ENCODE results near the gene KLF11.
"Not testable (repeated sequence)": the region's sequence is repeated elsewhere in the genome, so short reads cannot be mapped to it uniquely, and the experiment has no call there.

KLF11 gene

GRCh38 chr2:10009811-10010781 lies 33.3 kb upstream of the KLF11 start:
- no peak for DNase-seq (ENCODE audit: low read depth)

GRCh38 chr2:10010861-10011605 lies 32.3 kb upstream of the KLF11 start:
- not testable (repeated sequence) for DNase-seq (ENCODE audit: low read depth)

DNA sequence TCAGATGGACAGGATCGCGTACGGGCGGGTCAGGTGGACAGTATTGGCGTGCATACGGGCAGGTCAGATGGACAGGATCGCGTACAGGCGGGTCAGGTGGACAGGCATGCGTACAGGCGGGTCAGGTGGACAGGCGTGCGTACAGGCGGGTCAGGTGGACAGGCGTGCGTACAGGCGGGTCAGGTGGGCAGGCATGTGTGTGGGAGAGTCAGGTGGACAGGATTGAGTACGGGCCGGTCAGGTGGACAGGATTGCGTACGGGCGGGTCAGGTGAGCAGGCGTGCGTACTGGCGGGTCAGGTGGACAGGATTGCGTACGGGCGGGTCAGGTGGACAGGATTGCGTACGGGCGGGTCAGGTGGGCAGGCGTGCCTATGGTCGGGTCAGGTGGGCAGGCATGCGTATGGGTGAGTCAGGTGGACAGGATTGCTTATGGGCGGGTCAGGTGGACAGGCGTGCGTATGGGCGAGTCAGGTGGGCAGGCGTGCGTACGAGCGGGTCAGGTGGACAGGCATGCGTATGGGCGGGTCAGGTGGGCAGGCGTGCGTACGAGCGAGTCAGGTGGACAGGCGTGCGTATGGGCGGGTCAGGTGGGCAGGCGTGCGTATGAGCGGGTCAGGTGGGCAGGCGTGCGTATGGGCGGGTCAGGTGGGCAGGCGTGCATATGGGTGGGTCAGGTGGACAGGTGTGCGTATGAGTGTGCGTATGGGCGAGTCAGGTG lies 31.6 kb upstream of the KLF11 start:
- not testable (repeated sequence) for DNase-seq (ENCODE audit: low read depth)

DNA sequence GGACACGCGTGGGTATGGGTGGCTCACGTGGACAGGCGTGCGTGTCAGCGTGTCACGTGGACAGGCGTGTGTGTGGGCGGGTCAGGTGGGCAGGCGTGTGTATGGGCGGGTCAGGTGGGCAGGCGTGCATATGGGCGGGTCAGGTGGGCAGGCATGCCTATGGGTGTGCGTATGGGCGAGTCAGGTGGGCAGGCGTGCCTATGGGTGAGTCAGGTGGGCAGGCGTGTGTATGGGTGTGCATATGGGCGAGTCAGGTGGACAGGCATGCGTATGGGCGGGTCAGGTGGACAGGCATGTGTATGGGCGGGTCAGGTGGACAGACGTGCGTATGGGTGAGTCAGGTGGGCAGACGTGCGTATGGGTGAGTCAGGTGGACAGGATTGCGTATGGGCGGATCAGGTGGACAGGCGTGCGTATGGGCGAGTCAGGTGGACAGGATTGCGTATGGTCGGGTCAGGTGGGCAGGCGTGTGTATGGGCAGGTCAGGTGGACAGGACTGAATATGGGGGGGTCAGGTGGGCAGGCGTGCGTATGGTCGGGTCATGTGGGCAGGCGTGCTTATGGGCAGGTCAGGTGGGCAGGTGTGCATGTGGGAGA lies 30.9 kb upstream of the KLF11 start:
- not testable (repeated sequence) for DNase-seq (ENCODE audit: low read depth)

GRCh38 chr2:10012963-10013461 lies 30.3 kb upstream of the KLF11 start:
- no peak for DNase-seq (ENCODE audit: low read depth)

GRCh38 chr2:10013651-10014417 lies 29.5 kb upstream of the KLF11 start:
- not testable (repeated sequence) for DNase-seq (ENCODE audit: low read depth)

DNA sequence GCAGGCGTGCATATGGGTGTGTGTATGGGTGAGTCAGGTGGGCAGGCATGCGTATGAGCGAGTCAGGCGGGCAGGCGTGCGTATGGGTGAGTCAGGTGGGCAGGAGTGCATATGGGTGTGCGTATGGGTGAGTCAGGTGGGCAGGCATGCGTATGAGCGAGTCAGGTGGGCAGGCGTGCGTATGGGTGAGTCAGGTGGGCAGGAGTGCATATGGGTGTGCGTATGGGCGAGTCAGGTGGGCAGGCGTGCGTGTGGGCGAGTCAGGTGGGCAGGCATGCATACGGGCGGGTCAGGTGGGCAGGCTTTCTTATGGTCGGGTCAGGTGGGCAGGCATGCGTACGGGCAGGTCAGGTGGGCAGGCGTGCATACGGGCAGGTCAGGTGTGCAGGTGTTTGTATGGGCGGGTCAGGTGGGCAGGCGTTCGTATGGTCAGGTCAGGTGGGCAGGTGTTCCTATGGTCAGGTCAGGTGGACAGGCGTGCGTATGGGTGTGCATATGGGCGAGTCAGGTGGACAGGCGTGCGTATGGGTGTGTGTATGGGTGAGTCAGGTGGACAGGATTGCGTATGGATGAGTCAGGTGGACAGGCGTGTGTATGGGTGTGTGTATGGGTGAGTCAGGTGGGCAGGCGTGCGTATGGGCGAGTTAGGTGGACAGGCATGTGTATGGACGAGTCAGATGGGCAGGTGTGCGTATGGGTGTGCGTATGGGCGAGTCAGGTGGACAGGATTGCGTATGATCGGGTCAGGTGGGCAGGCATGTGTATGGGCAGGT lies 28.7 kb upstream of the KLF11 start:
- no peak for DNase-seq (ENCODE audit: low read depth)

DNA sequence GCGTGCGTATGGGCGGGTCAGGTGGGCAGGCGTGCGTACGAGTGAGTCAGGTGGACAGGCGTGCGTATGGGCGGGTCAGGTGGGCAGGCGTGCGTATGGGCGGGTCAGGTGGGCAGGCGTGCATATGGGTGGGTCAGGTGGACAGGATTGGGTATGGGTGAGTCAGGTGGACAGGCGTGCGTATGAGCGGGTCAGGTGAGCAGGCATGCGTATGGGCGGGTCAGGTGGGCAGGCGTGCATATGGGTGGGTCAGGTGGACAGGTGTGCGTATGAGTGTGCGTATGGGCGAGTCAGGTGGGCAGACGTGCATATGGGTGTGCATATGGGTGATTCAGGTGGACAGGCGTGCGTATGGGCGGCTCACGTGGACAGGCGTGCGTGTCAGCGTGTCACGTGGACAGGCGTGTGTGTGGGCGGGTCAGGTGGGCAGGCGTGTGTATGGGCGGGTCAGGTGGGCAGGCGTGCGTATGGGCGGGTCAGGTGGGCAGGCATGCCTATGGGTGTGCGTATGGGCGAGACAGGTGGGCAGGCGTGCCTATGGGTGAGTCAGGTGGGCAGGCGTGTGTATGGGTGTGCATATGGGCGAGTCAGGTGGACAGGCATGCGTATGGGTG lies 27.9 kb upstream of the KLF11 start:
- DNase-seq (ENCODE audit: low read depth): not testable (repeated sequence)

GRCh38 chr2:10016001-10016801 lies 27.1 kb upstream of the KLF11 start:
- DNase-seq (ENCODE audit: low read depth): no peak

- DNase-seq (ENCODE audit: low read depth): no peak
Observed at GRCh38 chr2:10016802-10017258, 26.5 kb upstream of the KLF11 start.

DNA sequence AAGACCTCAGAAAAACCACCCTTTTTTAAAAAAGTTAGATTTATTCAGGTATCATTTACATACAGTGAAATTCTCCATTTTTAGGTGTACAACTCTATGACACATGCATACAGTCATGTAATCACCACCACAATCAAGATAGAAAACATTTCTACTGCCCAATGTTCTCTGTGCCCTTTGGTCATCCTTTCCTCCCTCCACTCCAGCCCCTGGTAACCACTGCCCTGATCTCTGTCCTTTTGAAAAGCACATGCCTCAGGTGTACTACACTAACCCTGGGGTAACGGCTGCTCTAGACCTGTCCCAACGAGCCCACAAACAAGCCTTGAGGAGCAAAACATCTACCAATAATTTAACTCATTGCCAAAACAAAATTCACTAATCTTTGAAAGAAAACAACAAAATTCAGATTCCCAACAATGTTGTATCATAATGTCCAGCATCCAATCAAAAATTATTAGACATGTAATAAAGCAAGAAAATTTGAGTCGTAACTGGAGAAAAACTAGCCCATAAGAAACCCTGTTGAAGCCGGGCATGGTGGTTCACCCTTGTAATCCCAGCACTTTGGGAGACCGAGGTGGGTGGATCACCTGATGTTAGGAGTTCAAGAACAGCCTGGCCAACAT lies 25.9 kb upstream of the KLF11 start:
- no peak for DNase-seq (ENCODE audit: low read depth)

- DNase-seq (ENCODE audit: low read depth): no peak
Observed at GRCh38 chr2:10019174-10019573, 24.2 kb upstream of the KLF11 start.

GRCh38 chr2:10019602-10020400 lies 23.5 kb upstream of the KLF11 start:
- no peak for DNase-seq (ENCODE audit: low read depth)

GRCh38 chr2:10022041-10022421 lies 21.3 kb upstream of the KLF11 start:
- DNase-seq (ENCODE audit: low read depth): no peak

DNA sequence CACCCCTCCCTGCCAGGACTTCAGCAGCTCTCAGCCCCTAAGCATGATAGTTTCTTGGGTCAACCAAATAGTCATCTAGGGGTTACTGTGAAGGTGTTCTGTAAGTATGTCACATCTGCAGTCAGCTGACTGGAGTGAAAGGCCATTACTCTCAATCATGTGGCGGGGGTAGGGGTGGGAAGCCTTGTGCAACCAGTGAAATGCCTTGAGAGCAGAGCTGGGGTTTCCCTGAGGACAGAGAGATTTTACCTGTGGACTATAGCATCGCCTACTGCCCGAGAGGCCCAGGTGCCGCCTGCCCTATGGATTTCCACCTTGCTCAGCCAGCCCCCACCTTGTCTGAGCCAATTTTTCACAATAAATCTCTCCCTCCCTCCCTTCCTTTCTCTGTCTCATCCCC lies 20.9 kb upstream of the KLF11 start:
- no peak for DNase-seq (ENCODE audit: low read depth)

DNA sequence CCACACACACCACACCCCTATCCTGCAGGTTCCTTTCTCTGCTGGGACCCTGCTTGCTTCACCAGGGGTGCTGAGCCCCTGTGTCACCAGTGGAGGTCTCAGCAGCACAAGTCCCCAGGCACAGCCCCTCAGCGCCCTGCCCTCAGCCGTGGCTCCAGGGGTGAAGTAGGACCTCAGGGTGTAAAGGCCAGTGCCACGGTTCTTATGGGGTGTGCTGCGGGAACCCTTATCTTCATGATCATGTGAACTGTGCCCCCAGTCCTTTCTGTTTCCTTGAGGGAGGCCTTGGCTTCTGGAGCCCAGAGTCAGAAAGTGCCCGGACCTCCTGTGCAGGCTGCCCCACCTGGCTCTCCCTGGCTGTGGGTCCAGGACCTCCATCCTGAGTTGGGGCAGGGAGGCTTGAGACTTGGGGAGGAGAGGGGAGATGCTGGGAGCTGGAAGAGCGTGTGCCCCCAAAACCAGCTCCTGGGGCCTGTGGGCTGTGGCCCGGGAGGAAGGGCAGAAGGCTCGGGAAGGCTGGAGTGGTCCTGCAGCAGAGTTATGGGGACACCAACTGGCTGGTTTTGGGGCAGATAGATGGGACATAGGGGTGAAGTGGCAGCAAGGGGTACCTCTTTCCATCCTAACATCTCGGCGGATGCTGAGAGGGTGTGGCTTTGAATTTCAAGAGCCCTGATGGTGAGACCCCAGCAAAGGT lies 20.2 kb upstream of the KLF11 start:
- no peak for DNase-seq (ENCODE audit: low read depth)

Measured in stimulated activated CD8-positive, alpha-beta memory T cell treated with anti-CD3 and anti-CD28 coated beads, Interleukin-7, amount 100 ng/mL, for 24 hours (primary cell).